GM21515 (cell line): Measurements from ENCODE around the gene UCK1.
"Not testable (repeated sequence)": the region's sequence is repeated elsewhere in the genome, so short reads cannot be mapped to it uniquely, and the experiment has no call there.

ENCODE experiments used
- ATAC-seq: cut with Tn5 transposase; IDR thresholded peaks from one replicate; pipeline ENCODE4 v1.9.1; 2021; ENCODE audit not compliant: unreplicated experiment

Gene UCK1

DNA sequence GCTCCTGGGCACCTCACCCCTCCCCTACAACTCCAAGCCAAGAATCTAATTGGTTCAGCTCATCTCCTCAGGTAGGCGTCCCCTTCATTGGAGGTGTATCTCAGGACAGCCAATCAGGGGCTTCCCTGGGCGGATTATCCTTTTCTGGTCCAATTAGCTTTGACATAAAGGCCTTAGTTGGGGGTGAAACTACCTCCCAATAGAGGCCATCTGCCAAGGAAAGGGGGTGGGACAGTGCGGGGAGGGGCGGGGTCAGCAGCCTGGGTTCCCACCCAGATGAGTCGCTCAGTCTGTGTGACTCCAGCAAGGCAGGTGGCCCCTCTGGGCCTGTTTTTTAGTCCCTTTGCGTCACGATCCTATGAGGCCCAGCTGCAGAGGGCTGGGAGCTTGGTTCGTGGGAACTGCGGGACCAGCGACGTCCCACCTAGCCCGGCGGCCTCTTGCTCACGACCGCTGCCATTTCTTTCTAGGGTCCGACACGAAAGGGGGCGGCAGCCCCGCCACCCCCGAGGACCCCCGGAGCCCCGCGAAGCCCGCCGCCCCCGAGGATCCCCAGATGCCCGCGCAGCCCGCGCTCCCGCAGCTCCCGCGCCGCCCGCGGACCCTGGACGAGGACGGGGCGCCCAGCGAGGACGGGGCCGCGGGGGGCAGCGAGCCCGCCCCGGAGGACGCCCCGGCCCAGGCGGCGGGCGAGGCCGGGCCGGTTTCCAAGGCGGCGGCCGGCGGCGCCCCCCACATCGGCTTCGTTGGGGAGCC, 23.2 kb upstream of the UCK1 start:
- no peak for ATAC-seq

DNA sequence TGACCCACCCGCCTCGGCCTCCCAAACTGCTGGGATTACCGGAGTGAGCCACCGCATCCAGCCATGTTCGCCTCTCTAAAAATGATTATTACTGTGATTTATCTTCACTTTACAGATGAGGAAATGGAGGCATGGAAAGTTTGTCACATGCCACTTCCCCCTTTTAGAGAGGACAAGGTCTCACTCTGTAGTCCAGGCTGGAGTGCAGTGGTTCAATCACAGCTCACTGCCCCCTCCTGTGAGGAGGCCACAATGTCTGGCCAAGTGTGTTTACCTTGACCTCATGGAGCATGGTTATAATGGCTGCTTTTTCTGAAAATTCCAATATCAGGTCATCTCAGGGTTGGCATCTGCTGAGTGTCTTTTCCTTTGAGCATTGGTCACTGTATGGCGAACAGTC, 21.0 kb upstream of the UCK1 start:
- no peak for ATAC-seq

DNA sequence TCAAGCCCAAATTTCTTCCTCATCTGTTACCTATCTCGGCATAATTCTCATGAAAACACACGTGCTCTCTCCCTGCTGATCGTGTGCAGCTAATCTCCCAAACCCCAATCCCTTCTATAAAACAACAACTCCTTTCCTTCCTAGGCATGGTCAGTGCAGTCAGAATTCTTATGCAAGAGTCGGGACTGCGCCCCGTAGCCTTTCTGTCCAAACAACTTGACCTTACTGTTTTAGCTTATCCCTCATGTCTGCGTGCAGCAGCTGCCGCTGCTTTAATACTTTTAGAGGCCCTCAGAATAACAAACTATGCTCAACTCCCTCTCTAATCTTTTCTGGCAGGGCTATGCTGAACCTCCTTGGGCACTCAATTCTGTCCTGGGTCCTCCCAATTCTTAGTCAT, 19.4 kb upstream of the UCK1 start:
- not testable (repeated sequence) for ATAC-seq

DNA sequence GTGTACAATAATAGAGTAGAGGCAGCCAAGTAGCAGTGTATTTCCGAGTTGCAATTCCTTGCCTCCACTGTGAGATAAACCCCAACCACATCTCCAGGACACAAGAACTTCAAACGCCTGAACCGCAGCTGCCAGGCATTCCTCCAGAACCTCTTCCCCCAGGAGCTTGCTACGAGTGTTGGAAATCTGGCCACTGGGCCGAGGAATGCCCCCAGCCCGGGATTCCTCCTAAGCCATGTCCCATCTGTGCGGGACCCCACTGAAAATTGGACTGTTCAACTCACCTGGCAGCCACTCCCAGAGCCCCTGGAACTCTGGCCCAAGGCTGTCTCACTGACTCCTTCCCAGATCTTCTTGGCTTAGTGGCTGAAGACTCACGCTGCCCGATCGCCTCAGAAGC, 18.1 kb upstream of the UCK1 start:
- ATAC-seq = not testable (repeated sequence)

GRCh38 chr9:131546336-131547084, 15.4 kb upstream of the UCK1 start:
- no peak for ATAC-seq

DNA sequence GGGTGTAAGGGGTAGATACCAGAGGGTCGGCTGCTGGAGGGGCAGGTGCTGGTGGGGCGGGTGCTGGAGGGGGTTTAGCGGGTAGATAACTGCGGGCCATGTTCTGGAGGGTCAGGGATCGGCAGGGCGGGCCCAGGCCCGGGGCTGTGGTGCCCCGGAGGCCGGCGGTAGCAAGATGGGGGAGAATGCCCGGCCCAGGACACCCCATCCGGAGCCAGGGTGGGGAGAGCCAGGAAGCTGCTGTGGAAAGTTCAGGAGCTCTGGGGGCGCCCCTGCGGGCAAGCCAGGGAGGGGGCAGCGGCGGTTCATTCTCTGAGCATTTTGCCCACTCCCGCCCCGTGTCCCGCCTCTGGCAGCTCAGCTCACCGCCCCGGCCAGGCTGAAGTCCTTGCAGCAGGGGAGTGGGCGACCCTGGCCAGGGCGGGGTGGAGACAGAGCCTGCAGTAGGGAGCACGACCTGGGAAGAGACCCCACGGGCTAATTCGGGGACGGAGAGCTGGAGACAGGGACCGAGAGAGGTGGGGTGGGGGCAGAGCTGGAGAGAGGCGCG, 14.8 kb upstream of the UCK1 start:
- no peak for ATAC-seq

- ATAC-seq = no peak
Observed at GRCh38 chr9:131545003-131545785, 14.1 kb upstream of the UCK1 start, which contains the start of gene PRRT1B. Gene PRRT1B, plus strand, starts transcription at chr9:131545523. Its CDS starts 93 bp downstream, at chr9:131545616.

- no peak for ATAC-seq
Observed at GRCh38 chr9:131543141-131543540, 12.1 kb upstream of the UCK1 start.

DNA sequence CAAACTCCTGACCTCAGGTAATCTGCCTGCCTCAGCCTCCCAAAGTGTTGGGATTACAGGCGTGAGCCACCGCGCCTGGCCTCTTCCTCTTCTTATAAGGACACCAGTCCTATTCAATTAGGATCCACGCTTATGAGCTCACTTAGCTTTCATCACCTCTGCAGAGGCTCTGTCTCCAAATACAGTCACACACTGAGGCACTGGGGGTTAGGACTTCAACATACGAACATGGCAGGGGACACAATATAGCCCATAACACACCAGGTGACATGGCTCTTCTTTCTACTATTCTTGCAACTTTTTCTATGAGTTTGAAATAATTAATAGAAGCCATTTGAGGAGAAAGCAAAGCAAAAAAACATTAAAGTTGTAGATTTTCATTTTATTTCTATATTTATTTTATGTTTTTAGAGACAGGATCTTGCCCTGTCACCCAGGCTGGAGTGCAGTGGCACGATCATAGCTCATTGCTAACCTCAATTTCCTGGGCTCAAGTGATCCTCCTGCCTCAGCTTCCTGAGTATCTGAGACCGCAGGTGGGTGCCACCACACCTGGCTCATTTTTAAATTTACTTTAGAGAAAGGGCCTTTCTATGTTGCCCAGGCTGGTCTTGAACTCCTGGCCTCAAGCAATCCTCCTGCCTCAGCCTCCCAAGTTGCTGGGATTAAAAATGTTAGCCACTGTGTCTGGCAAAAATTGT, 8.3 kb upstream of the UCK1 start:
- ATAC-seq = no peak

DNA sequence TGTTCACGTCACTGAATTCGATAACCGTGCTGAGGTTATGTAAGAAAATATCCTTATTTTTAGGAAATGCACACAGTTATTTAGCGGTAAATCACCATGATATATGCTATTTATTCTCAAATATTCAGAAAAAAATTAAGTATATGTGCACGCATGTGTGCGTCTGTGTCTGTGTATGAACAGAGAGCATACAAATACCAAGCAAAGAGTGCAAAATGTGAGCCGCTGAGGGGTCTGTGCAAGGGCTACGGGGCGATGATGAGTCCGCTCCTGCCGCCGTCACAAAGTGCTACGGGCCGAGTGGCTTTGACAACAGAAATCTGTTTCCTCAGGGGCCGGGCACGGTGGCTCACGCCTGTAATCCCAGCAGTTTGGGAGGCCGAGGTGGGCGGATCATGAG, 6.9 kb upstream of the UCK1 start:
- ATAC-seq = no peak

- no peak for ATAC-seq
Observed at GRCh38 chr9:131534721-131535237, 3.7 kb upstream of the UCK1 start.

DNA sequence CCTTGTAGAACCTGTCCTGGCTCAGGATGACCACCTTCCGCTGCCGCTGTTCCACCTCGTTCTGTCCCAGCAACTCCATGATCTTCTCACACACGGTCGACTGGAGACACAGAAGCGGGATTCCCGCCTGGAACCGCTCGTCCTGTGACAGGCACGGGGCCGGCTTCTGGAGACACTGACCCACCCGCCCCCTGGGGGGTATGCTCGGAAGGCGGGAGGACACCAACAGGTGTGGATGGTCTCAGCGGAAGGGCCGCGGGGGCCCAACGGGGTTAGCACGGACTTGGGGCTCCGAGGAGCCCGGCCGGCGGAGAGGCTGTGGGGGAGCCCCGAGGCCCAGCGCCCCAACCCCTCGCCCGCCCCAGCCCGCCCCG, 530 bp downstream of the UCK1 start:
- peak; percentile 7 for ATAC-seq

DNA sequence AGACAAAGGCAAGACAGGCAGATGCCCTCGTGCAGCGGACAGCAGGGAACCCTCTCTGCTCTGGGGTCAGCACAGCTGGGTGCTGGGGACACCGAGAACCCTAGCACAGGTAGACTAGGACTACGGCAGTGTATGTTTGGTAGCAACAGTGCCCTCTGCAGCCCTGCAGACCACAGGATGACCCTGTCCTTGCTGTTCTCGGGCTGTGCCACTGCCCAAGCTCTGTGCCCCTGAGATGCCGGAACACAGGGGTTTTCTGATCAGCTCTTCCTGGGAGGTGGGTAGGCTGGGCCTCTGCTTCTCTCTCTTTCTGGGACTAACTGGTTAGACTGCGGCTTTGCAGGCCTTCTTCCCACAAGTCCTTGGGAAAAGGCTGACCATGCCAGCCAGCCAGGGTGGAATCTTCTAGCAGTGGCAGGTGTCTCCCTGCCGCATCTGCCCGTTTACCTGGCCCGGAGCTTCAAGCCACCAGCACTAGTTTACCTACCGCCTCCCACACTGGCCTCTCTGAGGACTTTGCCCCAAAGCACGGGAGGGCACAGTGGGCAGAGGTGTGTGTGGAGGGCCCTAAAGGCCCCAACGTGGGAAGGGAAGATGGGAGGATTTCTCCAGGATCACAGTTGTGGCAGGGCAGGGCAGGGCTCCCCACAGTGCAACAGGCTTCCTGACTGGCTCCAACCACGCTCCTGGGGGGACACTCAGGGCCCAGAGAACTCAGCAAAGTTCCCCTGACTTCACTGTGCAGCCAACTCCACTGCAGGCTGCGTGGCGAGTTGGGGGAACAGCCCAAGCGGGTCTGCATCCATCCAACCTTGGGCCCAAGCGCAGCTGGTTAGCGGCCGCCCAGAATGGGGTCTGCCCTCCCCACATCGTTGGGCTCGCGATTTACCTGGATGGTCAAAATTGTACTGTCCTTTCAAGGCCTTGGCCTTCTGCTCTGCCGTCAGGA, 1.2 kb downstream of the UCK1 start:
- no peak for ATAC-seq

GRCh38 chr9:131528886-131529505, 2.1 kb downstream of the UCK1 start:
- ATAC-seq = no peak

GRCh38 chr9:131528186-131528585, 2.9 kb downstream of the UCK1 start:
- ATAC-seq = no peak

GRCh38 chr9:131525643-131526565, 5.2 kb downstream of the UCK1 start:
- ATAC-seq = no peak

DNA sequence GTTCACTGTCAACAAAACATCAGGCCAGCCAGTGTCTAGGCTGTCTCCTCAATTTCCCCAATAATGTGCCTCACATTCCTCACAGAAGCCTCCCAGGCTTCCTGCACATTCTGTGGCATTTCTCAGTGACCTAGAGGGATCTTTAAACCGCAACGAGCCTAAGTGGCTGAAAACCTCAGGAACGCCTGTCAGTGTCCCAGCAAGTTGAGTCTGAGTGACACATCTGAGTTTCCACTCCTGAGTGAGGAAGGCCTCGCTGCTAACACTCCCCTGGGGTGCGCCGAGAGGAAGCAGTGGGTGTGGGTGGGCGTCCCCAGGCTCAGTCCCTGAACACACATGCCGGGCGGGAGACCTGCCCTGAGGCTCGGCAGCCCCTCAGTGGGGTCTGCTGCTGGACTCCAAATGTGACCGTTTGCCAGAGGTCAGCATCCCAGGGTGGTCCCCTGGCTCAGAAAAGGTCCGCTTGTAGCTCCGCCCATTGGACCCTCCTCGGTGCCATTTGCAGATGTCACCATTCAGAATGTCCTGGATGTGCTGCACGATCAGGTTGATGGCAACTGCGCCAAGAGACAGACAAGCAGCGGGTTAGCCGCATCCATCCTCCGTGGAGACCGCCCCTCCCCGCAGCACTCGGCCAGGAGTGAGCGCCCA, 6.3 kb downstream of the UCK1 start:
- ATAC-seq = no peak
